ENCODE measurements around the gene MRPS21. TPM values are rescaled to one million over a fixed set of nuclear protein-coding genes. Genes with fewer than 3 reads are reported as not detected.

Gene MRPS21
- total and polyA plus RNA-seq, 2 of the 8 experiments (the other 6 are each of a cell fraction or from before 2014, with no cell fraction given): 81.9 to 99.8 TPM

GRCh38 chr1:150269451-150269850 lies 24.2 kb upstream of the MRPS21 start (continued):
- TF ChIP-seq CHD7 (IDR thresholded peaks at IDR 0.05; ENCODE audit: insufficient replicate concordance, low read length) (no peak), HDAC6 (IDR thresholded peaks at IDR 0.05; ENCODE audit: low read depth, low read length) (no peak), TAF1 (IDR thresholded peaks at IDR 0.05; ENCODE audit: low read depth, low read length) (no peak), JUND (IDR thresholded peaks at IDR 0.05; ENCODE audit: low read length) (no peak), GABPA (IDR thresholded peaks at IDR 0.05; ENCODE audit: borderline replicate concordance, insufficient read depth, low read length) (no peak), PHF8 (conservative IDR thresholded peaks at IDR 0.05; ENCODE audit: low read depth, low read length) (no peak), CHD2 (IDR thresholded peaks at IDR 0.05; ENCODE audit: low read length) (no peak), ATF3 (IDR thresholded peaks at IDR 0.05; ENCODE audit: insufficient read depth, low read depth, low read length) (no peak), E2F6 (IDR thresholded peaks at IDR 0.05) (no peak), SIX5 (IDR thresholded peaks at IDR 0.05; ENCODE audit: low read depth, low read length) (no peak), POU5F1 (IDR thresholded peaks at IDR 0.05; ENCODE audit: low read depth, low read length) (no peak)

Measured in H1 (cell line).